HG03575 (cell line): ENCODE data around the gene LARP6.
"Not testable (repeated sequence)": the region's sequence is repeated elsewhere in the genome, so short reads cannot be mapped to it uniquely, and the experiment has no call there.

ENCODE experiments used
- ATAC-seq: cut with Tn5 transposase; IDR thresholded peaks from one replicate; pipeline ENCODE4 v1.9.1; 2021; ENCODE audit not compliant: unreplicated experiment, insufficient number of reproducible peaks, low FRiP score; ENCODE audit errors: extremely low read depth

Gene LARP6

DNA sequence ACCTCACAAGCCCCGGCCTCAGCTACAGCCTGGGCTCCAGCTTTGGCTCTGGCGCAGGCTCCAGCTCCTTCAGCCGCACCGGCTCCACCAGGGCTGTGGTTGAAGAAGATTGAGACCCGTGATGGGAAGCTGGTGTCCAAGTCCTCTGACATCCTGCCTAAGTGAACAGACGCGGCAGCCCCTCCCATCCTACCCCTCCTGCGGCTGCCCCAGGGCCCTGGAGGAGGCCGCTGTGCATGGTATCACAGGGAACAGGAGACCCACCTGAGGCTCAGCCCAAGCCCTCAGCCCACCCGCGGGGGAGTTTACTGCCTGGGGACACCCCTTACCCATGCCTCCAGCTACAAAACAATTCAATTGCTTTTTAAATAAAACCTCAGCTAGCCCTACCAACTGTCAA is 6.0 kb upstream of the LARP6 start:
- no peak for ATAC-seq

DNA sequence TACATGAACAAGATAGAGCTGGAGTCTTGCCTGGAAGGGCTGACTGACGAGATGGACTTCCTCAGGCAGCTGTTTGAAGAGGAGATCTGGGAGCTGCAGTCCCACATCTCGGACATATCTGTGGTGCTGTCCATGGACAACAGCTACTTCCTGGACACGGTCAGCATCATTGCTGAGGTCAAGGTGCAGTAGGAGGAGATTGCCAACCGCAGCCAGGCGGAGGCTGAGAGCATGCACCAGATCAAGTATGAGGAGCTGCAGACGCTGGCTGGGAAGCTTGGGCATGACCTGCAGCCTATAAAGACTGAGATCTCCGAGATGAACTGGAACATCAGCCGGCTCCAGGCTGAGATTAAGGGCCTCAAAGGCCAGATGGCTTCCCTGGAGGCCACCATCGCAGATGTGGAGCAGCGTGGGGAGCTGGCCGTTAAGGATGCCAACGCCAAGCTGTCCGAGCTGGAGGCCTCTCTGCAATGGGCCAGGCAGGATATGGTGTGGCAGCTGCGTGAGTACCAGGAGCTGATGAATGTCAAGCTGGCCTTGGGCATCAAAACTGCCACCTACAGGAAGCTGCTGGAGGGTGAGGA is 5.5 kb upstream of the LARP6 start:
- ATAC-seq: no peak

DNA sequence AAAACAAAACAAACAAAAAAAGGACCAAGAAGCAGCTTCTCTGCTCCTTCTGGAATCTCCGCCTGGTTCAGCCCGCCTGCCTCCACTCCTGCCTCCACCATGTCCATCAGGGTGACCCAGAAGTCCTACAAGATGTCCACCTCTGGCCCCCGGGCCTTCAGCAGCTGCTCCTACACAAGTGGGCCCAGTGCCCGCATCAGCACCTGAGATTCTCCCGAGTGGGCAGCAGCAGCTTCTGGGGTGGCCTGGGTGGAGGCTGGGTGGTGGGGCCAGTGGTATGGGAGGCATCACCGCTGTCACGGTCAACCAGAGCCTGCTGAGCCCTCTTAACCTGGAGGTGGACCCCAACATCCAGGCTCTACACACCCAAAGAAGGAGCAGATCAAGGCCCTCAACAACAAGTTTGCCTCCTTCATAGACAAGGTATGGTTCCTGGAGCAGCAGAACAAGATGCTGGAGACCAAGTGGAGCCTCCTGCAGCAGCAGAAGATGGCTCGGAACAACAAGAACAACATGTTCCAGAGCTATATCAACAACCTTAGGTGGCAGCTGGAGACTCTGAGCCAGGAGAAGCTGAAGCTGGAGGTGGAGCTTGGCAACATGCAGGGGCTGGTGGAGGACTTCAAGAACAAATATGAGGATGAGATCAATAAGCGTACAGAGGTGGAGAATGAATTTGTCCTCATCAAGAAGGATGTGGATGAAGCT is 4.8 kb upstream of the LARP6 start:
- not testable (repeated sequence) for ATAC-seq

DNA sequence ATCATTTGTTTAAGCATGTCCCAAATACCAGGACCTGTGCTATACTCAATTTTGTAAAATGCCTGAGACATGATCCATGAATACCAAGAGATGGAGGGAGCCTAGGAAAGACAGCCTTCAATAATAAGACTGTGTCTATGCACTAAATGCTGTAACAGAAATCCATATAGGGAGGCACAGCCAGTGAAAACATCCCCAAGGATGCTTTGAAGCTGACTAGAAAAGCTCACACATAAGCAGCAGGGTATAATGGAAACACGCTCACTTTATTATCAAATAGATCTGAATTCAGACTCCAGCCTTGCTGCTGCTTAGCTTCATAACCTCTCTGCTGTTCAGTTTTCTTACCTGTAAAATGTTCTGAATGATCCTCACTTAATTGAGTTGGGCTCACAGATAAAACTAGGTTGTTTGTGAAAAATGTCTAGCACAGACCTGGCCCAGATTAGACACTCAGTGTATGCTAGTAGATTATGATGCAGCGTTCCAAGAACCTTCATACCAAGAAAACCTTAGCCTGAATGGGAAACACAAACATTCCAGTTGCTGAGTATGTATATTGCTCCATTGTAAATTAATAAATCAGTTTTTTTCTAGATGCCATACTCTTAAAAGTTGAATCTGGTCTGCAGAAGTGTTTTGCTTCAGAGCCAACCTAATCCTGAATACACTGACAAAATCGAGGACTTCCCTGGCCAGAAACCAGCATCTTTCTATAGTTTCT is 3.8 kb upstream of the LARP6 start:
- ATAC-seq: no peak

DNA sequence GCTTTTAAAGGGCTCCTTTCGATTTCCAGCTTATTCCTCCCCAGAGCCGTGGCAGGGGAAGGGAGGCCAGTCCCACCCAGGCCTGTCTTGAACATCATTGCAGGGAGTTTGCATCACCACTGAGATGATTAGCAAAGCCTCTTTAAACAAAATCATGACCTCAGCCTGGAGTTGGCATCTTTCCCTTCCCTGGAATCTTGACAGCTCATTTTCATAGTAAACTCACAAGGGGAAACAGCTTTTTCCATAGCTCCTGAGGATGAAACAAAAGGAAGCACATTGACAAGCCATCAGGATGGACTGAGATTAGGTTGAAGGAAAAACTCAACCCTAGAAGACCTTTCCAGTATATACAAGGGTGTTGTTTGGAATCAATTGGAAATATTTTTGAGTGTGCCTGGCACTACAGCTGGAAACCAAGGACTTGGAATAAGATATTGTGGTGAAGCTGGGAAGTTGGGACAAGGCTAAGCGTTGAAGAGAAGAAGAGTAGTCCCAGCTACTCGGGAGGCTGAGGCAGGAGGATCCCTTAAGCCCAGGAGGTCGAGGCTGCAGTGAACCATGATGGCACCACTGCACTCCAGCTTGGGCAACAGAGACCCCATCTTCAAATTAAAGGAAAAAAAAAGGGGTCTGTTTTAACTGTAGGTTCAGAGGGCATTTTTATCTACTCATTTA is 3.1 kb upstream of the LARP6 start:
- no peak for ATAC-seq

DNA sequence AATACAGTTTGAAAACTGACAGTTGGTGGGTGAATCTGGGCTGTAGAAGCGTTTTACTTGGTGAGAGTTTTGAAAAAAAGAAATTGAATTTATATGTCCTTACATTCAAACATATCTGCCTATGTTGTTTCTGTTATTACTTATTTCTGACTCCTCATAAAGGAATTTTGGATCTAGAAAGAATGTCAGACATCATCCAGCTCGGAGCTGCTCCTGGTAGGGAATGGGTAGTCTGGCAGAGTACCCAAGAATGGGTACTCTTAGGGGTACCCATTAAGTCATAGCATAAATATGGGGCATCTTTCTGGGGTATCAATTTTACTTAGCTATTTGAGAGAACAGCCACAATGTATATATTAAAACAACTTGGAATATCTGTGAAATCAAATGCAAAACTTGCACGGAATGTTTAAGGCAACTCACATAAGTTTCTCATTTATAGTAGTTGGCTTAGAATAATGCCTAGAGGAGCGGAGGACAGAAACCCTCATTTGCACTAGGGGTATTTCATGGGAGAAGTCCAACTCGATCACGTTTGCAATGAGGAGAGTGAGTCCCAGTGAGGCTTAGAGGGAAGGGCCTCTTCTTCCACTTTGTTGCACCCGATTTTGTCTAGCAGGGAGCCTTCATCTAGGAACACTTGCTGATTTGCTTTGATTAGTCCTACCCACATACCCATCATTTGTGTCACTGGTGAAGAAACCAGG is 2.4 kb upstream of the LARP6 start:
- ATAC-seq: no peak

DNA sequence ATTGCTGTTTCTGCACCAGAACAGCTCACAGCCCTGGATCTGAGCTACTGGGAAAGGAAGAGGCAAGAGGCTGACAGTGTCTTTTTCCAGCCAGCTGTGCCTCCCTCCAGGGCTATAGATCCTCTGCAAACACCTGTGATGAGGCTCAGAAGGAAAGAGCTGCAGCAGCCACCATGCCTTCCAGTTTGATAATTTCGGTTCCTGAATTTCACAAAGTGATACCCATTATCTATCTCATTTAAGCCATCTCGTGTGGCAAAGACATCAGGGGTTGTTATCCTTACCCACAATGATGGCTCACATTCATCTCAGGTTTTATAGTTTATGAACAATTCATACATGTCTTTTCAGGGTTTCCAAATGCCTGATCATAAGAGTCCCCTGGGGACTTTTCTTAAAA is 1.8 kb upstream of the LARP6 start:
- no peak for ATAC-seq

DNA sequence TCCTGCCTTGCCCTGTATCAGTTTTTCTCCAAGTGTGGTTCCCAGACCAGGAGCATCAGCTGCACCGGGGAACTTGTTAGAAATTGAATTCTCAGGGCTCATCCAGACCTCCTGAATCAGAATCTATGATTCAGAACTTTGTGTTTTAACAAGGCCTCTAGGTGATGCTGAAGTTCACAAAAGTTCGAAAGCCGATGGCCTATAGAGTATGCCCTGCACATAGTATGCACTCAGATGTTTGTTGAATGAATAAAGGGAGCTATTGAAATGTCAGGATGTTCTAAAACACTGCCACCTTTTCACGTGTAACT is 664 bp upstream of the LARP6 start:
- no peak for ATAC-seq

DNA sequence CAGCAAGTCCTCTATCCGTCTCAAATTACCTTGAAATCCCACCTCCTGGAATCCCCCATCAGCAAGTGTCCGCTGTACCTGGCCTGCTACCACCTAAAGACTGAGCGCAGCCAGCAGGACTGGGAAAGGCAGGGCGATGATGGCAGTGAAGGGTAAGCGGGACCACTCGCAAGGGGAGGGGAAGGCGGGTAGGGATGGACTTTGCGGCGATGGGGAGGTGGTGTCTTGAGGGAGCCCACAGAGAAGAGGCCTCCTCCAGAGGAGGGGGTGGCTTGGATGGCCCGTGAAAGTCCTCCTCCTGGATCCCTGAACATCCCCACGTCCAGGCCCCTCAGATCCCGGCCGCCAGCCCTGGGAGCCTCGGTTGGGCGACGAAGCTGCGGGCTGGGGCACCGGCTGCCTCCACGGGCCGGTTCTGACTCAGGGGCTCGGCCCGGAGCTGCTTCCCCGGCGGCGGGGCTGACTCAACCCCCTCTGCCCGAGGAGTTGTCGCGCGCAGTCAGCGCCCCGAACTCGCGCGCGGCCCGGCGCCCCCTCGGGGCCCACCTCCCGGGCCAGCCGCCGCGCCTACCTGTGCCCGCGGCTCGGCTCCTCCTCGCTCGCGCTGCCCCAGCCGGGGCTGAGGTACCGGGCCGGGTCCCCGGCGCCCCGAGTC is 512 bp downstream of the LARP6 start:
- ATAC-seq: no peak

DNA sequence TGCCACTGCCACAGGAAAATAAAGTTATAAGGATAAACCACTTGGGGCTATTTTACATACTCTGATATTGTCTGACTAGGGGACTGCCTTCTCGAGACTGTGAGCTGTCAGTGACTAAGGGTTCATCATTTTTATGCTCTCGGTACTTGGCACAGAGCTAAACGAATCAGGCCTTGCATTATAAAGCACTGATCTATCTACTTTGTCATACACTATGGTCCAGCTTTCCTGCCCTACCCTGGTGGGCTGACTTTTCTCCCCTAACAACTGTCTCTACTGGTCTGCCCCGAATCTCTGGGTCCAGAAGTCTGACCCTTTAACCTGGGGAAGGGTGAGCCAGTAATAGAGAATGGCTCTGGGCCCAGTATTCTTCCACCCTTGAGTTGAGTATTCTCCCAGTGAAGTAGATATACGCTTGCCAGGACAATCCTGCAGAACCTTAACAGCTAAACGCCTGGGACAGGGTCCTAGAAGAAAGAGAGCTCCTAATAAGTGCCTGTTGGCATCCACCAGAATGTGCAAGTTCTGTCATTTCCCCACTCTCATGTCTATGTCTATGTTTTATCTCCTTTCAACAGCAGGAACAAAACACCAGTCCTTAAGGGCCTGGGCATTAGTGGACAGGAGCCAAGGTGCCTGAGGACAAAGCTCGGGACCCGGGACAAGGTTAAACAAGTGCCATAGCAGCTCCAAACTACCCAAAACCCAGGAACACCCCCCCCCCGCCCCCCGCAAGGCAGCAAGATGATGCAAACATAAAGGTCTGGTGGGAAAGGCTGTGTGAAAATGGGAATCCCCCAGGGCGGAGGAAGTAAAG is 1.2 kb downstream of the LARP6 start:
- no peak for ATAC-seq

DNA sequence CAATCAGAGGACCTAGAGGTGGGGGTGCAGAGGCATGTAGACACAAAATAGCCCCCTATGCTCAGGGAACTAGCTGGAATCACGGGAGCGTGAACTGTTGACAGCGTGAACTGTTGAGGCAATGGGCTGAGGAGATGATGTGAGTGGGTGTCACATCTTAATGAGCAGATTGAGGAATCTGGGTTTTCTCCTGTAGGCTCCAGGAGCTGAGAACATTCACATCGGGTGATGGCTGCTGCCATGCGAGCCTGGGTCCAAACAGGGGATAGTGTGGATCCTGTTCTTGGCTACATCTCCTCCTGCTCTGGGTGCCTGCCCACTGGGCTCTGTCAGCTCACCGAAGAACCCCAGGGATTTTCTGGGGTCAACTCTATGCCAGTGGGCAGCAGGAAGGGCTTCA is 2.1 kb downstream of the LARP6 start:
- no peak for ATAC-seq

DNA sequence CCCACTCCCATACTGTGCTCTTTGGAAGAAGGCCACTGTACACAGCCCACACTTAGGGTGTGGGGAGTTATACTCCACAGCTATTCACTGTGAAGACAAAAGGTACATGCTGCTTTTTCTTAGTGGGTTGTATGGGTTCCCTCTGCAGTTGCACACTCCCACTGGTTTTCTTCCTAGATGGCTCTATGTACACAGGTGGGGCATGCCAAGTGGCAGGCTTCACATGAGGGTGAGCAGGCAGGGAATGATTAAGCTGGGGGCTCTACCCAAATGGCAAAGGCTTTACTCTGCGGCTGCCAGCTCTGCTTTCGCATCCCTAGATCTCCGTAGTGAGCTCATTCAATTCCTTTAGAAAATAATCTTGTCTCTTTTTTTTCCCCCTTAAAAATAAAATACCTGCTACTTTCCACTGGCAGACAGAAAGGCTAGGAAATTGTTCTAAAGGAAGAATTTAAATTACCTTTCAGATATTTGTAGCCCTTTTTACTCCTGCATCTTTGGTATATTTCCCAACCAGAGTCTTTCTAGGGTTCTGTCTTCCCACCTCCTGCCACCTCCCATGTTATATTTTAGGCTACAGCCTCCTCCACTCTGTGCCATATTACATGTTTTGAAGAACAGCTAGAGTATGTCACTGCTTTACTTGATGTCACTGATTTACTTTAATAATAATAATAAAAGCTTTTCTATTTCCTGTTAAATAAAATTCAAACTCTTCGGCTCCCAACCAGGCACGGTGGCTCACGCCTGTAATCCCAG is 8.2 kb downstream of the LARP6 start:
- ATAC-seq: no peak

DNA sequence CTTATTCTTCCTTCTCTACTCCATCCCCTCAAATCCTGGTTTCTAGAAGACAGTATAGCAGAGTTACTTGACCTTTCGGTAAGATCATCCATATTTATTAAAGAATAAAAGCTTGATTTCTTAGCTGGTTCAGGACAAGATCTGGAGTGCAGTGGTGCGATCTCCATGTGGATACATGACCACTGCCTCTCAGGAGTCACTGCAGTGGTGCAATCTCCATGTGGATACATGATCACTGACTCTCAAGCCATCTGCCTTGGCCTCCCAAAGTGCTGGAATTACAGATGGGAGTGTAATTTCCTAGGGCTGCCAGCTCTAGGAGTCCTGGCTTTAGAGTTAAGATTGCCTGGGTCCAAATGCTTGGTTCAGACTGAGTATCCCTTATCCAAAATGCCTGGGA is 16.5 kb downstream of the LARP6 start:
- ATAC-seq: no peak

DNA sequence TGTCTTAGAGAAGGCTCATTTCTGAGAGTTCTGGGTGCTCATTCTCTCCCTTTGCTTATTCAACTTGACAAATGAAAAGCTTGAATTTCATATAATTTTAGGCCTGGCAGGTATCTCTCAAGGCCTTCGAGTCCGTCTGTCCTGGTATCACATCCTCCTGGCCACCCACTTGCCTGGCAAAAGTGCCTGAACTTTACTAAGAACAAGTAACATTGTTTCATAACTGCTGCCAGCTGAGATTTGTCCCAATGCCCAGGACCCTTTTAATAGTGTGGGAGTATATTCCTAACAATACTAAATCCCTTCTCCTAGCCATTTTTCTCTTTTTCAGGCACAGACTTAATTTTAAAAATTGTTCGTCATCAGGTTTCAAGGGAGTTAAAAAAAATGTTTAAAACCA is 18.1 kb downstream of the LARP6 start:
- no peak for ATAC-seq

DNA sequence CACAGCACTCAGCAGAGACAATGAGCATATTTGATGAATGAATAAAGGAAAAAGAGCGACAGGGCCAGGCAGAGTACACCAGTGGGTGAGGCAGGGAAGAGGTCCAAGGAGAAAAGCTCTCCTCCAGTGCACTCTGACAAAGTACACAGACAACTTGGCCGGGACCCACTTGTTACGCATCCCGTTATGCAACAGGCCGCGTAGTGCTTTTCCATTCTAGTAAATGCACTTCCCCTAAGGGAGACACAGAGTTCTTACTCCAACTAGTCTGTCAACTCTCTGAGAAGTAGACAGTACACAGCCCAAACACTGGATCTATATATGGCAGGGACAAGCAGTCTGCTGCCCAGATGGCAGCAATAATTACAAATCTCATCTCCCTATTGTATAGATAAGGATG is 18.5 kb downstream of the LARP6 start:
- no peak for ATAC-seq

DNA sequence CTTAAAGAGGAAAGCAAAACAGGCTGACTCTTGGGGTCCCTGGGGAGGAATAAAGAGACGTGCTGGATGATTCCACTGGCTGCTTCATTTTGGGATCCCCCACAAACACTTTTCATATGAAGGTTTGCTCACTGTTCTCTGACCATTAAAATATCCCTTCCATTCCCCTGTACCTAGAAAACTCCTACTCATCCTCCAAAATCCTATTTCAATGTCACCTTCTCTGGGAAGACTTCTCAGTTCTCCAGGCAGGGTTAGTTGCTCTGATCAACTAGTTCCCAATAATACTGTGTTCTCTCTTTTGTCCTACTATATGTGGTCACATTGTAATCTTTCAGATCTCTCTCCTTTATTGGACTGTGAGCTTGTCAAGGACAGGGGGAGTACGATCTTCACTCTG is 19.0 kb downstream of the LARP6 start:
- no peak for ATAC-seq

DNA sequence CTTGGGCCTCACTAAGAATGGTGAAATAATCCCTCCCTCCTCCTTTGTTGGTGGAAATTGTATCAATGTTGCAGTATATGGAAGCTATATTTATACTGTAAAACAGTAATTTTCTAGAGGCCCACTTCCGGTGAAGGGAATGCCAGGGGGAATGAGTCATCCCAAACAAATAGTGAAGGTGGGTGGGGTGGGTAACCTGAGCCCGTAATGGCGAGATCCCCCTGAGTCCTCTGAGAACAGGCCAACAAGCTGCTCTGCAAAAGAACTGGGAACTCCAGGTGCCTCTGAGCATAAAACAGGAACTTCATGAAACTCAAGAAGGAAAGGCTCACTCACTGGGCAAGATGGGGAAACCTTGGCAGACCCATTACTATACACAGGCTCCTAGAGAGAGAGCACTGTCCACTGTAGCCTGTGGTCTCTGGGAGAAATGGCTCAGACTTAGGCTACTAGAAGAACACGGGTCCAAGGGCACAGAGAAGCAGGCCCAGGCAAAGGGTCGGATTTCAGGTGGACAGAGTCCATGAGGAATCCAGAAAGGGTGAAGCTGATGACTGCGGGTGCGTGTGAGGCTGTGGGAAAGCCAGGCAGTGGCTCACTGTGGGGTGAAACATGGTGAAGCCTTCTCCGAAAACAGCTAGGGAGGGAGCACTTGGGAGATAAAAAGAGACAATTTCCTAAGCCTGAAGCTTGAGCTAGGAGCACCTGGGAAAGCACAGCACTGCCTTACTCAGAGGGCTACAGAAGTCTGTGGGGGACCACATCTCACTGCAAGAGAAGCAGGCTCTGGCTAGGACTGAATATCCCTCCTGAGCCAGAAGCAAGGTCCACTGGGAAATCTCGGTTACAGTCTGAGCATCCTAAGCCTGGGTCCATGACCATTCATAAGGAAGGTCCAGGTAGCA is 19.8 kb downstream of the LARP6 start:
- ATAC-seq: no peak
